ENCODE results near the gene DUSP8.

GRCh38 chr11:1557904-1558774, 13.9 kb downstream of the DUSP8 start:
- TF ChIP-seq GATA3 (IDR thresholded peaks at IDR 0.05; ENCODE audit: low read depth, low read length) (no peak), GATA2 (IDR thresholded peaks at IDR 0.05; ENCODE audit: low read depth, low read length) (no peak)

Data from SH-SY5Y (cell line).